ENCODE results near the gene PCSK4. TPM values are rescaled to one million over a fixed set of nuclear protein-coding genes. Genes with fewer than 3 reads are reported as not detected.
A peak's percentile ranks its signal among the peaks of the same experiment; 100 is the strongest.

The PCSK4 gene
- total and polyA plus RNA-seq, 2 of the 13 experiments (the other 11 are each of a cell fraction or from before 2014, with no cell fraction given) = 2.0 to 2.7 TPM

- no peak; the same call in 1 of the 2 replicates for TF ChIP-seq CREBL2 (CRISPR knock-in tag; IDR thresholded peaks at IDR 0.05; ENCODE audit: borderline replicate concordance)
- TF ChIP-seq ZBTB7A (CRISPR knock-in tag; IDR thresholded peaks at IDR 0.05) = peak; percentile 42; the same call in 1 of the 2 replicates
- no peak for TF ChIP-seq POLR2AphosphoS2 (IDR thresholded peaks at IDR 0.05; ENCODE audit: low read depth, low read length)
- no peak for TF ChIP-seq NAIF1 (CRISPR knock-in tag; IDR thresholded peaks at IDR 0.05; ENCODE audit: borderline replicate concordance)
- TF ChIP-seq YY1 (IDR thresholded peaks at IDR 0.05; ENCODE audit: insufficient read depth, insufficient replicate concordance, low read depth, low read length) = peak; percentile 0
- 0 out of 2 replicates have a peak, but pooled peaks have one; percentile 56 for TF ChIP-seq TOPORS (CRISPR knock-in tag; IDR thresholded peaks at IDR 0.05)
- TF ChIP-seq, protein P1, sequence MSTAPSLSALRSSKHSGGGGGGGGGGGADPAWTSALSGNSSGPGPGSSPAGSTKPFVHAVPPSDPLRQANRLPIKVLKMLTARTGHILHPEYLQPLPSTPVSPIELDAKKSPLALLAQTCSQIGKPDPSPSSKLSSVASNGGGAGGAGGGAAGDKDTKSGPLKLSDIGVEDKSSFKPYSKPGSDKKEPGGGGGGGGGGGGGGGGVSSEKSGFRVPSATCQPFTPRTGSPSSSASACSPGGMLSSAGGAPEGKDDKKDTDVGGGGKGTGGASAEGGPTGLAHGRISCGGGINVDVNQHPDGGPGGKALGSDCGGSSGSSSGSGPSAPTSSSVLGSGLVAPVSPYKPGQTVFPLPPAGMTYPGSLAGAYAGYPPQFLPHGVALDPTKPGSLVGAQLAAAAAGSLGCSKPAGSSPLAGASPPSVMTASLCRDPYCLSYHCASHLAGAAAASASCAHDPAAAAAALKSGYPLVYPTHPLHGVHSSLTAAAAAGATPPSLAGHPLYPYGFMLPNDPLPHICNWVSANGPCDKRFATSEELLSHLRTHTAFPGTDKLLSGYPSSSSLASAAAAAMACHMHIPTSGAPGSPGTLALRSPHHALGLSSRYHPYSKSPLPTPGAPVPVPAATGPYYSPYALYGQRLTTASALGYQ (CRISPR knock-in tag; IDR thresholded peaks at IDR 0.05) = peak; percentile 77
- no peak for TF ChIP-seq NFKBIZ (CRISPR knock-in tag; IDR thresholded peaks at IDR 0.05)
- peak; percentile 43; the same call in 1 of the 2 replicates for TF ChIP-seq BRD4 (CRISPR knock-in tag; IDR thresholded peaks at IDR 0.05)
- TF ChIP-seq ZNF275 (CRISPR knock-in tag; IDR thresholded peaks at IDR 0.05; ENCODE audit: borderline replicate concordance) = 0 out of 2 replicates have a peak, but pooled peaks have one; percentile 46
- TF ChIP-seq AHDC1 (CRISPR knock-in tag; IDR thresholded peaks at IDR 0.05; ENCODE audit: borderline replicate concordance) = no peak
- TF ChIP-seq ELF4 (CRISPR knock-in tag; IDR thresholded peaks at IDR 0.05; ENCODE audit: borderline replicate concordance) = no peak
- no peak for TF ChIP-seq ZNF674 (CRISPR knock-in tag; IDR thresholded peaks at IDR 0.05; ENCODE audit: low read depth)
- no peak for TF ChIP-seq ATRX (CRISPR knock-in tag; IDR thresholded peaks at IDR 0.05; ENCODE audit: borderline replicate concordance)
- TF ChIP-seq BORCS8-MEF2B (CRISPR knock-in tag; IDR thresholded peaks at IDR 0.05) = no peak
- 0 out of 2 replicates have a peak, but pooled peaks have one; percentile 18 for TF ChIP-seq CBFB (CRISPR knock-in tag; IDR thresholded peaks at IDR 0.05)
- peak; percentile 54; the same call in 1 of the 2 replicates for TF ChIP-seq ZMYM2 (CRISPR knock-in tag; IDR thresholded peaks at IDR 0.05)
Measured at GRCh38 chr19:1491114-1491848, 1.1 kb upstream of the PCSK4 start, which contains the start of gene REEP6 (continued).

Data from HepG2 (cell line).